Endothelial cell of umbilical vein (primary cell): ENCODE results near the gene GPR37L1. TPM values are rescaled to one million over a fixed set of nuclear protein-coding genes. Genes with fewer than 3 reads are reported as not detected.

Experiments
- BruUV-seq: library from RNA; stranded (reverse); fragments of 400-500 nt; replicated peaks from 2 replicates; lab custom pipeline; 2021; lab: Mats Ljungman, UMichigan
- CTCF ChIA-PET: fragments of 300-600, 350-600 bp; sonication (Branson Sonifier 250); formaldehyde crosslinking; loops from one replicate; lab custom pipeline; 2021; ENCODE audit warnings: antibody characterized with exemption, inconsistent platforms; lab: Charles Lee
- POLR2A ChIA-PET: fragments of 300-600, 350-600 bp; sonication (Branson Sonifier 250); formaldehyde crosslinking; loops from one replicate; lab custom pipeline; 2021; ENCODE audit warnings: antibody characterized with exemption, inconsistent platforms; lab: Charles Lee
- DNase-seq: peaks from one replicate; pipeline ENCODE4 v3.0.0-alpha.2; 2011; ENCODE audit warnings: low read depth, low spot score
- FAIRE-seq: peaks from 2 replicates; lab custom pipeline; 2011; peaks lifted over from hg19 to GRCh38; lab: Jason Lieb, UNC
- H2AFZ ChIP-seq: 2 replicates; pipeline ENCODE4 v1.6.0; 2012; ENCODE audit warnings: low read depth, low read length, control low read depth, inconsistent platforms
- H3K27ac ChIP-seq: 2 replicates; pipeline ENCODE4 v1.5.1; 2011; ENCODE audit warnings: low read depth, mild to moderate bottlenecking, control low read depth, low read length, moderate library complexity; ENCODE audit not compliant: insufficient read depth
- H3K27me3 ChIP-seq, 2 experiments: 2 replicates each; pipeline versions ENCODE4 v1.6.0 to v1.6.1; 2011; ENCODE audit warnings: low read length in 2 of 2, mixed read lengths in 1 of 2; ENCODE audit not compliant: control insufficient read depth in 2 of 2, insufficient read depth in 2 of 2
- H3K36me3 ChIP-seq, 2 experiments: 2 replicates in 1 of 2; 3 replicates in 1 of 2; pipeline ENCODE4 v1.5.1; 2011; ENCODE audit warnings: low read length in 2 of 2, mild to moderate bottlenecking in 1 of 2, moderate library complexity in 1 of 2; ENCODE audit not compliant: control insufficient read depth in 2 of 2, insufficient read depth in 2 of 2; ENCODE audit errors: extremely low read depth in 1 of 2
- H3K4me1 ChIP-seq: 3 replicates; pipeline ENCODE4 v1.5.1; 2011; ENCODE audit warnings: mild to moderate bottlenecking, low read length; ENCODE audit not compliant: control insufficient read depth, insufficient read depth; ENCODE audit errors: extremely low read depth
- H3K4me2 ChIP-seq: 2 replicates; pipeline ENCODE4 v1.6.1; 2011; ENCODE audit warnings: low read length, control low read depth, mixed read lengths; ENCODE audit not compliant: insufficient read depth
- H3K4me3 ChIP-seq, 3 experiments: fragments of 200-600 bp in 1 of 3; sonication (generic), shearing (Covaris generic) in 1 of 3; replicated peaks in 1 of 3; 2 replicates each; pipeline ENCODE4 v1.5.1; 2011 to 2016; ENCODE audit warnings: control low read depth in 3 of 3, low read length in 3 of 3, mild to moderate bottlenecking in 2 of 3, inconsistent platforms in 1 of 3, low read depth in 1 of 3, moderate library complexity in 1 of 3; ENCODE audit not compliant: insufficient read depth in 1 of 3
- H3K79me2 ChIP-seq: 2 replicates; pipeline ENCODE4 v1.6.0; 2012; ENCODE audit warnings: low read length, inconsistent platforms; ENCODE audit not compliant: control insufficient read depth, insufficient read depth
- H3K9ac ChIP-seq: replicated peaks from 2 replicates; pipeline ENCODE3; 2011; ENCODE audit warnings: low read length, control low read depth; ENCODE audit not compliant: insufficient read depth; ENCODE audit errors: extremely low read depth
- H3K9me1 ChIP-seq: replicated peaks from 3 replicates; pipeline ENCODE4 v1.6.0; 2011; ENCODE audit warnings: mild to moderate bottlenecking, low read length; ENCODE audit not compliant: control insufficient read depth, insufficient read depth; ENCODE audit errors: extremely low read depth
- H3K9me3 ChIP-seq: replicated peaks from 2 replicates; pipeline ENCODE4 v1.5.1; 2012; ENCODE audit warnings: low read length, inconsistent platforms; ENCODE audit not compliant: control insufficient read depth, insufficient read depth
- H4K20me1 ChIP-seq: replicated peaks from 2 replicates; pipeline ENCODE3; 2011; ENCODE audit warnings: mild to moderate bottlenecking, low read length; ENCODE audit not compliant: control insufficient read depth, insufficient read depth; ENCODE audit errors: extremely low read depth
- CTCF ChIP-seq, 2 donors: IDR thresholded peaks; 1 replicate in 1 of 2; 2 replicates in 1 of 2; pipeline ENCODE4 v1.5.1; 2011; ENCODE audit warnings: low read length in 2 of 2, mild to moderate bottlenecking in 2 of 2, moderate library complexity in 2 of 2, control low read depth in 1 of 2, inconsistent platforms in 1 of 2, low read depth in 1 of 2; ENCODE audit not compliant: insufficient read depth in 1 of 2; ENCODE audit errors: extremely low read depth in 1 of 2
- EZH2 ChIP-seq: IDR thresholded peaks from 2 replicates; pipeline ENCODE4 v1.6.1; 2012; ENCODE audit warnings: borderline replicate concordance, low read depth, mild to moderate bottlenecking, moderate library complexity, low read length, inconsistent platforms; ENCODE audit not compliant: severe bottlenecking
- FOS ChIP-seq: IDR thresholded peaks from 2 replicates; pipeline ENCODE4 v1.6.1; 2011; ENCODE audit warnings: mild to moderate bottlenecking, low read length, moderate library complexity, borderline replicate concordance; ENCODE audit not compliant: insufficient read depth
- GATA2 ChIP-seq: IDR thresholded peaks from 2 replicates; pipeline ENCODE4 v1.7.0; 2011; ENCODE audit warnings: low read depth, mild to moderate bottlenecking, moderate library complexity, mixed read lengths, low read length; ENCODE audit not compliant: insufficient read length, insufficient read depth
- JUN ChIP-seq: IDR thresholded peaks from 2 replicates; pipeline ENCODE4 v1.6.1; 2011; ENCODE audit warnings: borderline replicate concordance, low read depth; ENCODE audit not compliant: insufficient read length, insufficient read depth
- MAX ChIP-seq: IDR thresholded peaks from 2 replicates; pipeline ENCODE4 v1.6.1; 2011; ENCODE audit not compliant: insufficient read depth, insufficient read length
- MYC ChIP-seq: IDR thresholded peaks from one replicate; pipeline ENCODE4 v1.6.1; 2011; ENCODE audit warnings: mild to moderate bottlenecking, low read depth, low read length
- POLR2A ChIP-seq: IDR thresholded peaks from 2 replicates; pipeline ENCODE4 v1.6.1; 2012; ENCODE audit warnings: low read depth, mild to moderate bottlenecking, control low read depth, low read length
- POLR2AphosphoS5 ChIP-seq: IDR thresholded peaks from 2 replicates; pipeline ENCODE4 v1.6.1; 2012; ENCODE audit warnings: low read depth, mild to moderate bottlenecking, control low read depth, low read length, moderate library complexity; ENCODE audit not compliant: insufficient read depth
- dilution Hi-C: fragments of 300-500 bp; cut with MboI; formaldehyde crosslinking; loops from one replicate; pipeline ENCODE4 v1.15.0; 2019; ENCODE audit warnings: low sequenced_read_pairs; ENCODE audit not compliant: extremely low pct_ligation_motif_present
- intact Hi-C: fragments of 100-400 bp; cut with micrococcal nuclease; formaldehyde crosslinking; loops from one replicate; pipeline ENCODE4 v1.10.0; 2022
- polyA plus RNA-seq, 4 experiments: library from polyadenylated mRNA; depleted of rRNA in 3 of 4; stranded (reverse) in 3 of 4; unstranded in 1 of 4; fragments of >200 nt; gene quantifications; 2 replicates each; pipeline versions ENCODE4 v1.2.1 to v1.2.3, GENCODE V29; 2011 to 2012; ENCODE audit warnings: missing spikeins in 1 of 4
- total RNA-seq: library from RNA; stranded (reverse); gene quantifications from 2 replicates; pipeline ENCODE4 v1.2.3, GENCODE V29; 2021

The GPR37L1 gene
- total and polyA plus RNA-seq, 2 donors (not counting 3 experiments of a cell fraction or from before 2014, with no cell fraction given): not detected

GRCh38 chr1:202090994-202091393 lies 31.7 kb upstream of the GPR37L1 start:
- H3K9me1 ChIP-seq: no peaks in the 10 kb centered on the region
- no peak for DNase-seq
- no peaks in the 10 kb centered on the region for H3K9me3 ChIP-seq
- H4K20me1 ChIP-seq: no peaks in the 10 kb centered on the region
- H3K4me1 ChIP-seq: no peaks in the 10 kb centered on the region
- peaks cover 2 to 6% of the 10 kb centered on the region in 2 experiments for H3K27me3 ChIP-seq
- TF ChIP-seq MYC: no peak
- H3K27ac ChIP-seq: no peak overlapping the region
- POLR2A ChIA-PET: no interaction called here
- intact Hi-C loops (no loop called here), dilution Hi-C loops (no loop called here)
- H3K36me3 ChIP-seq: no peaks in the 10 kb centered on the region
- H3K9ac ChIP-seq: no peak overlapping the region
- no peak overlapping the region for H2AFZ ChIP-seq
- FAIRE-seq: no peak
- CTCF ChIA-PET: interaction anchor here (0.6 to 1.0 kb wide), 2 partner anchors 25 to 29 kb away, joined by 3 read pairs; no protein-coding TSS in a partner anchor
- no peaks in the 10 kb centered on the region for H3K79me2 ChIP-seq
- no peak overlapping the region for H3K4me2 ChIP-seq
- H3K4me3 ChIP-seq: no peak overlapping the region
- no TSS peak for BruUV-seq

GRCh38 chr1:202093858-202094257 lies 28.9 kb upstream of the GPR37L1 start:
- H3K4me3 ChIP-seq: no peak overlapping the region
- DNase-seq (no peak), FAIRE-seq (no peak)
- BruUV-seq: no TSS peak
- H3K4me1 ChIP-seq: no peaks in the 10 kb centered on the region
- H3K36me3 ChIP-seq: no peaks in the 10 kb centered on the region
- dilution Hi-C loops: no loop called here
- no peaks in the 10 kb centered on the region for H3K9me3 ChIP-seq
- TF ChIP-seq POLR2AphosphoS5 (no peak), JUN (no peak), FOS (no peak), GATA2 (no peak), MAX (no peak), POLR2A (no peak), CTCF (IDR thresholded peaks at IDR 0.05; ENCODE audit: extremely low read depth in 1 of 2, insufficient read depth in 1 of 2, low read depth in 1 of 2, low read length in 2 of 2) (no peak), EZH2 (no peak), MYC (no peak)
- no peak overlapping the region for H3K4me2 ChIP-seq
- intact Hi-C loops: no loop called here
- no peak overlapping the region for H2AFZ ChIP-seq
- no peaks in the 10 kb centered on the region for H4K20me1 ChIP-seq
- ChIA-PET POLR2A (no interaction called here), CTCF (interaction anchor here (1.0 kb wide), 1 partner anchor 21 kb away, joined by 3 read pairs; no protein-coding TSS in a partner anchor)
- H3K79me2 ChIP-seq: no peaks in the 10 kb centered on the region
- H3K27me3 ChIP-seq: peaks cover 2 to 3% of the 10 kb centered on the region in 2 experiments
- H3K9me1 ChIP-seq: no peaks in the 10 kb centered on the region
- H3K9ac ChIP-seq: no peak overlapping the region
- H3K27ac ChIP-seq: no peak overlapping the region
